ENCODE data around the gene ACO2.

The ACO2 gene

GRCh38 chr22:41522813-41523212, 53.9 kb downstream of the ACO2 start:
- no peak for DNase-seq (ENCODE audit: low read depth in 4 of 4, low spot score in 1 of 4)

GRCh38 chr22:41523464-41524221, 54.7 kb downstream of the ACO2 start:
- DNase-seq (ENCODE audit: low read depth in 4 of 4, low spot score in 1 of 4) = no peak

- DNase-seq (ENCODE audit: low read depth in 4 of 4, low spot score in 1 of 4) = no peak
Measured at GRCh38 chr22:41524251-41524661, 55.3 kb downstream of the ACO2 start.

- peak in 3 of 4 experiments; percentile 32 to 54 (median 53) for DNase-seq (ENCODE audit: low read depth in 4 of 4, low spot score in 1 of 4)
Measured at GRCh38 chr22:41524809-41525449, 56.0 kb downstream of the ACO2 start.

GRCh38 chr22:41525450-41526225, 56.7 kb downstream of the ACO2 start:
- no peak for DNase-seq (ENCODE audit: low read depth in 4 of 4, low spot score in 1 of 4)

GRCh38 chr22:41526226-41526829, 57.4 kb downstream of the ACO2 start:
- no peak for DNase-seq (ENCODE audit: low read depth in 4 of 4, low spot score in 1 of 4)

- peak; percentile 43 to 57 (median 49) for DNase-seq (ENCODE audit: low read depth in 4 of 4, low spot score in 1 of 4)
Measured at GRCh38 chr22:41526830-41527799, 58.2 kb downstream of the ACO2 start.

- DNase-seq (ENCODE audit: low read depth in 4 of 4, low spot score in 1 of 4) = no peak
Measured at GRCh38 chr22:41528132-41528766, 59.3 kb downstream of the ACO2 start.

- no peak for DNase-seq (ENCODE audit: low read depth in 4 of 4, low spot score in 1 of 4)
Measured at GRCh38 chr22:41528938-41529561, 60.1 kb downstream of the ACO2 start.

GRCh38 chr22:41530890-41531714, 62.2 kb downstream of the ACO2 start:
- DNase-seq (ENCODE audit: low read depth in 4 of 4, low spot score in 1 of 4) = no peak

GRCh38 chr22:41531715-41532477, 63.0 kb downstream of the ACO2 start:
- no peak for DNase-seq (ENCODE audit: low read depth in 4 of 4, low spot score in 1 of 4)

- peak; percentile 47 to 57 (median 53) for DNase-seq (ENCODE audit: low read depth in 4 of 4, low spot score in 1 of 4)
Measured at GRCh38 chr22:41532908-41533825, 64.2 kb downstream of the ACO2 start.

GRCh38 chr22:41534219-41534618, 65.3 kb downstream of the ACO2 start:
- DNase-seq (ENCODE audit: low read depth in 4 of 4, low spot score in 1 of 4) = no peak

GRCh38 chr22:41535244-41535643, 66.3 kb downstream of the ACO2 start:
- no peak for DNase-seq (ENCODE audit: low read depth in 4 of 4, low spot score in 1 of 4)

- DNase-seq (ENCODE audit: low read depth in 4 of 4, low spot score in 1 of 4) = no peak
Measured at GRCh38 chr22:41537203-41537602, 68.3 kb downstream of the ACO2 start.

- DNase-seq (ENCODE audit: low read depth in 4 of 4, low spot score in 1 of 4) = no peak
Measured at GRCh38 chr22:41538583-41538982, 69.7 kb downstream of the ACO2 start.
